Measurements from ENCODE around the gene PRKAG2.

Gene PRKAG2

GRCh38 chr7:151871904-151872303 is 5.0 kb downstream of the PRKAG2 start:
- H3K9me3 ChIP-seq (ENCODE audit: control insufficient read depth, low read length) = no peaks in the 10 kb centered on the region
- H3K4me1 ChIP-seq (ENCODE audit: control insufficient read depth, insufficient read depth, low read length, poor library complexity, severe bottlenecking) = peaks cover 6% of the 10 kb centered on the region
- 77 to 78% methylated on average over 3 to 4 of the region's 7 CpGs for WGBS, 2 experiments (ENCODE audit: insufficient coverage in 2 of 2)
- no peaks in the 10 kb centered on the region for H3K36me3 ChIP-seq (ENCODE audit: control insufficient read depth, insufficient read depth, low read length)
- H3K4me3 ChIP-seq (ENCODE audit: extremely low read depth, insufficient read depth, low read length, poor library complexity, severe bottlenecking) = no peak overlapping the region
- no peak overlapping the region for H3K27ac ChIP-seq (ENCODE audit: low read depth, low read length, severe bottlenecking)

DNA sequence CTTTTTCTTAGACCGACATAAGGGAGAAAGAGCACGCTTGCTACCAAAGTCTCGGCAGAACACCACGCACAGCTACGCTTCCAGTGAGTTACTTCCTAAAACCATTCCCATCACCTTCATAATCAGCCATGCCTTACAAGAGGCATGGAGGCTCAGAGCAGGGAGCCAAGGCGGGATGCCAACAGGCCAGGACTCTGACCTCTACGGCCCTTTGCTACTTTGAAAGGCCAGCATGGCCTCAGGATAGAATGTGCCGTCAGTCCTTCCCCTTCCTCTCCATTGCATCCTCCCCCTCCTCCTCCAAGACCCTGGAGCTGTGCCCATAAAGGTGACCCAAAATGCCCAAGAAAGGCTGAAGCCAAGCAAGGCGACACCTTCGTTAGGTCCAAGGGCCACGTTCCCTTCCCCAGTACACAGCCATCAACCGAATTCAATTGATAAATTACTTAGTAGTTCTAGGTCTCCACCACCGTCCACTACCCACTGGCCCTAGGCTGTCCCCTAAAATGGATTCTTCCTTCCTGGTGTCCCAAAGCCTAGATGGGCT is 5.7 kb downstream of the PRKAG2 start:
- Histone ChIP-seq H3K9me3 (ENCODE audit: control insufficient read depth, low read length) (no peaks in the 10 kb centered on the region), H3K4me3 (ENCODE audit: extremely low read depth, insufficient read depth, low read length, poor library complexity, severe bottlenecking) (no peak overlapping the region), H3K36me3 (ENCODE audit: control insufficient read depth, insufficient read depth, low read length) (no peaks in the 10 kb centered on the region), H3K4me1 (ENCODE audit: control insufficient read depth, insufficient read depth, low read length, poor library complexity, severe bottlenecking) (peaks cover 6% of the 10 kb centered on the region), H3K27ac (ENCODE audit: low read depth, low read length, severe bottlenecking) (no peak overlapping the region)
- WGBS, 2 experiments (ENCODE audit: insufficient coverage in 2 of 2) = 96 to 97% methylated on average over 6 to 9 of the region's 13 CpGs

- Histone ChIP-seq H3K36me3 (ENCODE audit: control insufficient read depth, insufficient read depth, low read length) (no peaks in the 10 kb centered on the region), H3K27ac (ENCODE audit: low read depth, low read length, severe bottlenecking) (no peak overlapping the region), H3K4me3 (ENCODE audit: extremely low read depth, insufficient read depth, low read length, poor library complexity, severe bottlenecking) (no peak overlapping the region), H3K4me1 (ENCODE audit: control insufficient read depth, insufficient read depth, low read length, poor library complexity, severe bottlenecking) (peaks cover 1% of the 10 kb centered on the region), H3K9me3 (ENCODE audit: control insufficient read depth, low read length) (no peaks in the 10 kb centered on the region)
- 89 to 92% methylated on average over 24 of the region's 24 CpGs for WGBS, 2 experiments (ENCODE audit: insufficient coverage in 2 of 2)
Observed at GRCh38 chr7:151869968-151870918, 6.7 kb downstream of the PRKAG2 start.

DNA sequence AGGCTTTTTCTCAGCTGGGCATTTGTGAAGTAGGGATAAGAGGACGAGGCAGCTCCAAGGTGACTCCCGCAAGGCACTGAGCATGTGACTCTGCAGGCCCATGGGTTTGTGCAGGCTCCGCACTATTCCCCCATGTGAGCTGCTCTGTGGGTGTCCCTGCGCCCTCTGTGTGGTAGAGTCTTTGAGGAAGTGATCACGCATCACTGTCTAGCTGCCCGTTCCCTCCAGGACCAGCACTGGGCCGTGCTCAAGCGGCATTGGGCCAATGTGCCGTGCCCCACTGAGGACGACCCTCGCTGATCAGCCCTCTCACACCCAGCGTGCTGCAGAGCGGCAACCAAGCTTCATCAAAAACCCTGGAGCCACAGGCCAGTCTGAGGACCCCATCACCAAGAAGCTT is 7.5 kb downstream of the PRKAG2 start:
- H3K4me1 ChIP-seq (ENCODE audit: control insufficient read depth, insufficient read depth, low read length, poor library complexity, severe bottlenecking) = no peaks in the 10 kb centered on the region
- H3K4me3 ChIP-seq (ENCODE audit: extremely low read depth, insufficient read depth, low read length, poor library complexity, severe bottlenecking) = no peak overlapping the region
- no peaks in the 10 kb centered on the region for H3K9me3 ChIP-seq (ENCODE audit: control insufficient read depth, low read length)
- no peak overlapping the region for H3K27ac ChIP-seq (ENCODE audit: low read depth, low read length, severe bottlenecking)
- WGBS, 2 experiments (ENCODE audit: insufficient coverage in 2 of 2) = 83 to 85% methylated on average over 12 to 13 of the region's 13 CpGs
- no peaks in the 10 kb centered on the region for H3K36me3 ChIP-seq (ENCODE audit: control insufficient read depth, insufficient read depth, low read length)

GRCh38 chr7:151869109-151869428 is 7.8 kb downstream of the PRKAG2 start:
- no peaks in the 10 kb centered on the region for H3K4me1 ChIP-seq (ENCODE audit: control insufficient read depth, insufficient read depth, low read length, poor library complexity, severe bottlenecking)
- no peak overlapping the region for H3K4me3 ChIP-seq (ENCODE audit: extremely low read depth, insufficient read depth, low read length, poor library complexity, severe bottlenecking)
- 47 to 75% methylated on average over 2 to 6 of the region's 6 CpGs for WGBS, 2 experiments (ENCODE audit: insufficient coverage in 2 of 2)
- H3K27ac ChIP-seq (ENCODE audit: low read depth, low read length, severe bottlenecking) = no peak overlapping the region
- no peaks in the 10 kb centered on the region for H3K9me3 ChIP-seq (ENCODE audit: control insufficient read depth, low read length)
- H3K36me3 ChIP-seq (ENCODE audit: control insufficient read depth, insufficient read depth, low read length) = no peaks in the 10 kb centered on the region

GRCh38 chr7:151868396-151869108 is 8.4 kb downstream of the PRKAG2 start:
- H3K4me1 ChIP-seq (ENCODE audit: control insufficient read depth, insufficient read depth, low read length, poor library complexity, severe bottlenecking) = no peaks in the 10 kb centered on the region
- H3K4me3 ChIP-seq (ENCODE audit: extremely low read depth, insufficient read depth, low read length, poor library complexity, severe bottlenecking) = no peak overlapping the region
- no peaks in the 10 kb centered on the region for H3K9me3 ChIP-seq (ENCODE audit: control insufficient read depth, low read length)
- WGBS, 2 experiments (ENCODE audit: insufficient coverage in 2 of 2) = 67% methylated on average over 20 to 23 of the region's 23 CpGs
- H3K27ac ChIP-seq (ENCODE audit: low read depth, low read length, severe bottlenecking) = no peak overlapping the region
- H3K36me3 ChIP-seq (ENCODE audit: control insufficient read depth, insufficient read depth, low read length) = no peaks in the 10 kb centered on the region

GRCh38 chr7:151867912-151868311 is 9.0 kb downstream of the PRKAG2 start:
- 76 to 82% methylated on average over 5 to 6 of the region's 6 CpGs for WGBS, 2 experiments (ENCODE audit: insufficient coverage in 2 of 2)
- H3K4me1 ChIP-seq (ENCODE audit: control insufficient read depth, insufficient read depth, low read length, poor library complexity, severe bottlenecking) = no peaks in the 10 kb centered on the region
- no peak overlapping the region for H3K4me3 ChIP-seq (ENCODE audit: extremely low read depth, insufficient read depth, low read length, poor library complexity, severe bottlenecking)
- no peaks in the 10 kb centered on the region for H3K36me3 ChIP-seq (ENCODE audit: control insufficient read depth, insufficient read depth, low read length)
- H3K9me3 ChIP-seq (ENCODE audit: control insufficient read depth, low read length) = no peaks in the 10 kb centered on the region
- no peak overlapping the region for H3K27ac ChIP-seq (ENCODE audit: low read depth, low read length, severe bottlenecking)

GRCh38 chr7:151866761-151867655 is 9.9 kb downstream of the PRKAG2 start:
- Histone ChIP-seq H3K27ac (ENCODE audit: low read depth, low read length, severe bottlenecking) (no peak overlapping the region), H3K36me3 (ENCODE audit: control insufficient read depth, insufficient read depth, low read length) (no peaks in the 10 kb centered on the region)
- WGBS, 2 experiments (ENCODE audit: insufficient coverage in 2 of 2) = 94 to 96% methylated on average over 7 to 12 of the region's 18 CpGs

GRCh38 chr7:151866028-151866427 is 10.9 kb downstream of the PRKAG2 start:
- H3K4me1 ChIP-seq (ENCODE audit: control insufficient read depth, insufficient read depth, low read length, poor library complexity, severe bottlenecking) = no peaks in the 10 kb centered on the region
- no peaks in the 10 kb centered on the region for H3K36me3 ChIP-seq (ENCODE audit: control insufficient read depth, insufficient read depth, low read length)
- WGBS, 2 experiments (ENCODE audit: insufficient coverage in 2 of 2) = 88 to 100% methylated on average over 1 to 5 of the region's 7 CpGs

More at GRCh38 chr7:151866761-151867655, 9.9 kb downstream of the PRKAG2 start:
- no peak overlapping the region for H3K4me3 ChIP-seq (ENCODE audit: extremely low read depth, insufficient read depth, low read length, poor library complexity, severe bottlenecking)
- no peaks in the 10 kb centered on the region for H3K4me1 ChIP-seq (ENCODE audit: control insufficient read depth, insufficient read depth, low read length, poor library complexity, severe bottlenecking)
- H3K9me3 ChIP-seq (ENCODE audit: control insufficient read depth, low read length) = no peaks in the 10 kb centered on the region

DNA sequence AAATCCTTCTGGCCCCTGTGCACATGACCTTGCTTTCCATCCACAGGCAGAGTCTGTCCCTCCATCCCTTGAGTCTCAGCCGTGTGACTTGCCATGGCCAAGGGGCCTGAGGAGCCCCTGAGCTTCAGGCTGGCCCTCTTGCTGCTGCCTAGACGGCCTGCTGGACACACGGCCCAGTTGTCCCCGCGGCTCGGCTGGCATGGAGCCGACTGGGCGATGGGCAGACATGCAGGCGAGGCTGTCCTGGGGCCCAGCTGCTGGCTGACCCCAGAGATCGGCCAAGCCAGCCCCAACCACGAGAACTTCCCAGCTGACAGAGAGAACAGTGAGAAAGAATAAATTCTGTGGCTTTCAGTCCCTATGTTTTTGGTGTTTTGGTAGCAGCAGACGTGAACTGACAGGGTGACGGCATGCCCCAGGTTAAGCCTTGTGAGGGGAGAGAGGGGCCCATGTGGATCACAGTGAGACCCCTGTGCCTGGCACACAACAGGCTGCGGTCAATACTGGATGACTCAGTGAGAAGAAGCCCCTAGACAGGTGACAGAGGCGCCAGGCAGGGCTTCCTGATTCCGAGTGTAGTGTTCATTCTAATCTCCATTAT is 11.7 kb downstream of the PRKAG2 start:
- Histone ChIP-seq H3K27ac (ENCODE audit: low read depth, low read length, severe bottlenecking) (no peak overlapping the region), H3K4me1 (ENCODE audit: control insufficient read depth, insufficient read depth, low read length, poor library complexity, severe bottlenecking) (no peaks in the 10 kb centered on the region), H3K9me3 (ENCODE audit: control insufficient read depth, low read length) (no peaks in the 10 kb centered on the region), H3K36me3 (ENCODE audit: control insufficient read depth, insufficient read depth, low read length) (no peaks in the 10 kb centered on the region), H3K4me3 (ENCODE audit: extremely low read depth, insufficient read depth, low read length, poor library complexity, severe bottlenecking) (no peak overlapping the region)
- 96 to 98% methylated on average over 13 of the region's 16 CpGs for WGBS, 2 experiments (ENCODE audit: insufficient coverage in 2 of 2)

More at GRCh38 chr7:151866028-151866427, 10.9 kb downstream of the PRKAG2 start:
- Histone ChIP-seq H3K27ac (ENCODE audit: low read depth, low read length, severe bottlenecking) (no peak overlapping the region), H3K4me3 (ENCODE audit: extremely low read depth, insufficient read depth, low read length, poor library complexity, severe bottlenecking) (no peak overlapping the region), H3K9me3 (ENCODE audit: control insufficient read depth, low read length) (no peaks in the 10 kb centered on the region)
